ENCODE data around the gene TTLL12. TPM values are rescaled to one million over a fixed set of nuclear protein-coding genes. Genes with fewer than 3 reads are reported as not detected.

Gene TTLL12
- polyA plus RNA-seq, 1 experiment, result 5.7 TPM

GRCh38 chr22:43180670-43181069 is 6.3 kb downstream of the TTLL12 start:
- Histone ChIP-seq H3K9me3 (ENCODE audit: control insufficient read depth, insufficient read depth, low read length) (no peaks in the 10 kb centered on the region; the same call in 1 of the 2 replicates), H3K4me3 (ENCODE audit: low read depth, low read length) (no peak overlapping the region), H3K27ac (ENCODE audit: low read depth, low read length) (no peak overlapping the region), H3K27me3 (ENCODE audit: control insufficient read depth, insufficient read depth, low read length) (no peaks in the 10 kb centered on the region)
- DNase-seq (ENCODE audit: low read depth, low spot score), result no peak
- ChIA-PET POLR2A (no interaction called here), CTCF (no interaction called here)
- TF ChIP-seq CTCF (IDR thresholded peaks at IDR 0.05; ENCODE audit: low read depth, low read length), result no peak

GRCh38 chr22:43179911-43180195 is 7.1 kb downstream of the TTLL12 start:
- no peak overlapping the region for H3K27ac ChIP-seq (ENCODE audit: low read depth, low read length)
- POLR2A ChIA-PET, result no interaction called here
- H3K4me3 ChIP-seq (ENCODE audit: low read depth, low read length), result no peak overlapping the region
- H3K9me3 ChIP-seq (ENCODE audit: control insufficient read depth, insufficient read depth, low read length), result no peaks in the 10 kb centered on the region; the same call in 1 of the 2 replicates
- TF ChIP-seq CTCF (IDR thresholded peaks at IDR 0.05; ENCODE audit: low read depth, low read length), result no peak
- CTCF ChIA-PET, result no interaction called here
- H3K27me3 ChIP-seq (ENCODE audit: control insufficient read depth, insufficient read depth, low read length), result no peaks in the 10 kb centered on the region
- DNase-seq (ENCODE audit: low read depth, low spot score), result no peak

- Histone ChIP-seq H3K9me3 (ENCODE audit: control insufficient read depth, insufficient read depth, low read length) (no peaks in the 10 kb centered on the region; the same call in 1 of the 2 replicates), H3K27ac (ENCODE audit: low read depth, low read length) (no peak overlapping the region), H3K27me3 (ENCODE audit: control insufficient read depth, insufficient read depth, low read length) (no peaks in the 10 kb centered on the region), H3K4me3 (ENCODE audit: low read depth, low read length) (no peak overlapping the region)
- TF ChIP-seq CTCF (IDR thresholded peaks at IDR 0.05; ENCODE audit: low read depth, low read length), result no peak
- ChIA-PET CTCF (interaction anchor here (1.8 kb wide), 1 partner anchor 8 kb away, joined by 4 read pairs; no protein-coding TSS in a partner anchor), POLR2A (no interaction called here)
- no peak for DNase-seq (ENCODE audit: low read depth, low spot score)
Measured at GRCh38 chr22:43179146-43179910, 7.6 kb downstream of the TTLL12 start.

- CTCF ChIA-PET, result interaction anchor here (1.8 kb wide), 1 partner anchor 10 kb away, joined by 4 read pairs; no protein-coding TSS in a partner anchor
- H3K9me3 ChIP-seq (ENCODE audit: control insufficient read depth, insufficient read depth, low read length), result no peaks in the 10 kb centered on the region; the same call in 1 of the 2 replicates
- H3K4me3 ChIP-seq (ENCODE audit: low read depth, low read length), result no peak overlapping the region
Measured at GRCh38 chr22:43177479-43177878, 9.5 kb downstream of the TTLL12 start.

More at GRCh38 chr22:43177479-43177878, 9.5 kb downstream of the TTLL12 start:
- Histone ChIP-seq H3K27ac (ENCODE audit: low read depth, low read length) (no peak overlapping the region), H3K27me3 (ENCODE audit: control insufficient read depth, insufficient read depth, low read length) (no peaks in the 10 kb centered on the region)
- no peak for TF ChIP-seq CTCF (IDR thresholded peaks at IDR 0.05; ENCODE audit: low read depth, low read length)
- POLR2A ChIA-PET, result no interaction called here
- DNase-seq (ENCODE audit: low read depth, low spot score), result no peak

Data from AG04450 (cell line).